ENCODE data around the gene IGF2R. TPM values are rescaled to one million over a fixed set of nuclear protein-coding genes. Genes with fewer than 3 reads are reported as not detected.

Gene IGF2R
- total RNA-seq, 1 experiment from 2014 or later = 160 TPM

GRCh38 chr6:159934181-159934580, 34.7 kb upstream of the IGF2R start:
- H3K4me1 Mint-ChIP-seq (ENCODE audit: insufficient read depth, unreplicated experiment) = peaks cover 11% of the 10 kb centered on the region
- no peaks in the 10 kb centered on the region for H3K36me3 Mint-ChIP-seq (ENCODE audit: insufficient read depth, unreplicated experiment)
- H3K27ac Mint-ChIP-seq (ENCODE audit: low read depth, unreplicated experiment) = no peak overlapping the region
- no peak overlapping the region for H3K4me3 Mint-ChIP-seq (ENCODE audit: unreplicated experiment)
- BruUV-seq (replicated peaks) = no TSS peak
- POLR2A ChIA-PET = interaction anchor here (1.1 kb wide), 1 partner anchor 71 kb away, joined by 3 read pairs; no protein-coding TSS in a partner anchor
- CTCF ChIA-PET = interaction anchor here (0.7 to 2.6 kb wide), 3 partner anchors 12 to 71 kb away, joined by 4 to 11 read pairs (median 5); no protein-coding TSS in a partner anchor
- intact Hi-C loops (cut with micrococcal nuclease) = no loop called here
- TF ChIP-seq CTCF (IDR thresholded peaks at IDR 0.05; ENCODE audit: unreplicated experiment) = no peak
- no peaks in the 10 kb centered on the region for H3K27me3 Mint-ChIP-seq (ENCODE audit: insufficient read depth, unreplicated experiment)
- no peaks in the 10 kb centered on the region for H3K9me3 Mint-ChIP-seq (ENCODE audit: unreplicated experiment)
- DNase-seq (ENCODE audit: unreplicated experiment) = no peak

DNA sequence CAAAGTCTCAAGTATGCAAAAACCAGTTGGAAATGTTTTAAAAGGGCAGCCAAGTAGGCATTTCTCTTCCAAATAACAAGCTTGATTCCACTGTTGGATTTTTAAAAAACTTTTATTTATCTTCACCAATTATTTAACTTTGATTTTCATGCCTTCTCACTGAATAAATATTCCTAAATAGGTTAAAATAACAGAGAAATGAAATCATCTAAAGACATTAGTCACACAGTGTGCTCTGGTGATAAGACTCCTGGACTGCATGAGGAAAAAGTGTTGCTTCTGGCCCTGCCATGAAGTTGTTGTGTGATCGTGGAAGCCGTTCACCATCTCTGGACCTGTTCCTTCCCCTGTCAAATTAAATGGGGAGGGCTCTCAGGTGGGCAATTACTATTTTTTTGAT, 33.8 kb upstream of the IGF2R start:
- H3K27me3 Mint-ChIP-seq (ENCODE audit: insufficient read depth, unreplicated experiment) = no peaks in the 10 kb centered on the region
- H3K4me3 Mint-ChIP-seq (ENCODE audit: unreplicated experiment) = no peak overlapping the region
- CTCF ChIA-PET = no interaction called here
- no peak for DNase-seq (ENCODE audit: unreplicated experiment)
- no peak for TF ChIP-seq CTCF (IDR thresholded peaks at IDR 0.05; ENCODE audit: unreplicated experiment)
- POLR2A ChIA-PET = interaction anchor here (0.7 kb wide), 1 partner anchor 22 kb away, joined by 3 read pairs; no protein-coding TSS in a partner anchor
- H3K4me1 Mint-ChIP-seq (ENCODE audit: insufficient read depth, unreplicated experiment) = peaks cover 4% of the 10 kb centered on the region
- H3K36me3 Mint-ChIP-seq (ENCODE audit: insufficient read depth, unreplicated experiment) = no peaks in the 10 kb centered on the region
- intact Hi-C loops (cut with micrococcal nuclease) = no loop called here
- H3K27ac Mint-ChIP-seq (ENCODE audit: low read depth, unreplicated experiment) = no peak overlapping the region
- BruUV-seq (replicated peaks) = no TSS peak
- H3K9me3 Mint-ChIP-seq (ENCODE audit: unreplicated experiment) = no peaks in the 10 kb centered on the region

GRCh38 chr6:159935633-159936032, 33.2 kb upstream of the IGF2R start:
- BruUV-seq (replicated peaks) = no TSS peak
- no peaks in the 10 kb centered on the region for H3K9me3 Mint-ChIP-seq (ENCODE audit: unreplicated experiment)
- H3K36me3 Mint-ChIP-seq (ENCODE audit: insufficient read depth, unreplicated experiment) = no peaks in the 10 kb centered on the region
- ChIA-PET CTCF (no interaction called here), POLR2A (no interaction called here)
- no peak for DNase-seq (ENCODE audit: unreplicated experiment)
- H3K4me1 Mint-ChIP-seq (ENCODE audit: insufficient read depth, unreplicated experiment) = peaks cover 4% of the 10 kb centered on the region
- no peak overlapping the region for H3K27ac Mint-ChIP-seq (ENCODE audit: low read depth, unreplicated experiment)
- no peak overlapping the region for H3K4me3 Mint-ChIP-seq (ENCODE audit: unreplicated experiment)
- intact Hi-C loops (cut with micrococcal nuclease) = no loop called here
- no peaks in the 10 kb centered on the region for H3K27me3 Mint-ChIP-seq (ENCODE audit: insufficient read depth, unreplicated experiment)
- no peak for TF ChIP-seq CTCF (IDR thresholded peaks at IDR 0.05; ENCODE audit: unreplicated experiment)

DNA sequence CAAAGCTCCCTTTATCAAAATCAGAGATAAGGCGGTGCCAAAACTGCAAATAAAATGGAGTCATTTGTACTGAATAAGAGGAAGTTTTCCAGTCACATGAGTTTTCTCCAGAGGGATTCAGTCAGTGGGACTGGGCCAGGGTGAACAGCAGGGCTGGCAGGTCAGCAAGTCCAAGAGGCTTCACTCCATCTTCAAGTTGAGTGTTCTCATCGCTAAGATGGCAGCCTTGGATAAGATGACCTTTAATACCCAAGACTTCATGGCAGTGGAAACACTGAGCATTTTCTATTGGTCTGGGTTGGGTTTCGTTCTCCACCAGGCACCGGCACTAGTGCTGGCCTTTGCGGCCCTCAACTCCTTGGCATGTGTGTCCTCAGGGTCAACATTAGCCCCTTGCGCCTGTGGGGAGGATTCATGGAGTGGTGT, 29.3 kb upstream of the IGF2R start:
- H3K4me3 Mint-ChIP-seq (ENCODE audit: unreplicated experiment) = no peak overlapping the region
- H3K27me3 Mint-ChIP-seq (ENCODE audit: insufficient read depth, unreplicated experiment) = no peaks in the 10 kb centered on the region
- H3K9me3 Mint-ChIP-seq (ENCODE audit: unreplicated experiment) = peaks cover 8% of the 10 kb centered on the region
- CTCF ChIA-PET = interaction anchor here (7.4 kb wide), 1 partner anchor 74 kb away, joined by 153 read pairs; no protein-coding TSS in a partner anchor
- intact Hi-C loops (cut with micrococcal nuclease) = no loop called here
- POLR2A ChIA-PET = no interaction called here
- H3K27ac Mint-ChIP-seq (ENCODE audit: low read depth, unreplicated experiment) = no peak overlapping the region
- no peak for DNase-seq (ENCODE audit: unreplicated experiment)
- no peak for TF ChIP-seq CTCF (IDR thresholded peaks at IDR 0.05; ENCODE audit: unreplicated experiment)
- BruUV-seq (replicated peaks) = no TSS peak
- no peaks in the 10 kb centered on the region for H3K36me3 Mint-ChIP-seq (ENCODE audit: insufficient read depth, unreplicated experiment)
- H3K4me1 Mint-ChIP-seq (ENCODE audit: insufficient read depth, unreplicated experiment) = peaks cover 17% of the 10 kb centered on the region
